GM10248 (cell line): ENCODE data around the gene OR9A4.
A peak's percentile ranks its signal among the peaks of the same experiment; 100 is the strongest.
"Not testable (repeated sequence)": the region's sequence is repeated elsewhere in the genome, so short reads cannot be mapped to it uniquely, and the experiment has no call there.

Experiments used
- CTCF ChIA-PET: fragments of 300-600 bp; sonication (Branson Sonifier 250); formaldehyde crosslinking; extraction: SDS; loops from one replicate; lab custom pipeline; 2021; ENCODE audit warnings: antibody characterized with exemption; lab: Yijun Ruan, JAX
- POLR2A ChIA-PET: fragments of 350-650 bp; sonication (Branson Sonifier 250); formaldehyde crosslinking; extraction: SDS; loops from one replicate; lab custom pipeline; 2020; ENCODE audit warnings: antibody characterized with exemption; lab: Yijun Ruan, JAX
- DNase-seq: peaks from one replicate; pipeline ENCODE4 v3.0.0; 2012; ENCODE audit errors: extremely low spot score
- CTCF ChIP-seq: IDR thresholded peaks from 2 replicates; pipeline ENCODE4 v1.5.1; 2012; ENCODE audit warnings: mild to moderate bottlenecking, low read depth; ENCODE audit errors: extremely low read depth, missing control alignments, control extremely low read depth

OR9A4 gene

GRCh38 chr7:141877365-141877764 lies 38.8 kb upstream of the OR9A4 start:
- ChIA-PET POLR2A (no interaction called here), CTCF (no interaction called here)
- TF ChIP-seq CTCF, result no peak
- DNase-seq, result no peak

DNA sequence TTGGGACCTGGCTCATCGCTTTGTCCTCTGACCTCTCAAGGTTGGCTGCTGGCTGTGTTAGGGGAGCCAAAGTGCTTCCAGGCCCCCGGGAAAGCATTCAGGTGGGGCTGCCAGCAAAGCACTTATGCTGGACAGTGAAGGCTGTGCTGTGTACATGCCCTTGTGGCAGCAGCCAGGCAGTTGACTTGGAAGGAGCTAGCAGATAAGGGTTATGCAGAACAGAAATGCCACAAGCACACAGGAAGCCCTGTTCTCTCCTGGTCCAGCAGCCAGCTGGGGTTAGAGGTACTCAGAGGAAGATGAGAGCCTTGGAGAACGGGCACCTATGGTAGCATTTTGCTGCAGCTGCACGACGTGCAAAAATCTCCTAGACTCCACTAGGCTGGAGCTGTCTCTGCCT lies 35.2 kb upstream of the OR9A4 start:
- no peak for DNase-seq
- CTCF ChIA-PET, result no interaction called here
- TF ChIP-seq CTCF, result no peak
- POLR2A ChIA-PET, result no interaction called here

GRCh38 chr7:141884539-141885225 lies 31.5 kb upstream of the OR9A4 start:
- DNase-seq, result peak; percentile 31
- TF ChIP-seq CTCF, result no peak
- POLR2A ChIA-PET, result no interaction called here
- CTCF ChIA-PET, result interaction anchor here (2.5 kb wide), 1 partner anchor 10 kb away, joined by 7 read pairs; no protein-coding TSS in a partner anchor

DNA sequence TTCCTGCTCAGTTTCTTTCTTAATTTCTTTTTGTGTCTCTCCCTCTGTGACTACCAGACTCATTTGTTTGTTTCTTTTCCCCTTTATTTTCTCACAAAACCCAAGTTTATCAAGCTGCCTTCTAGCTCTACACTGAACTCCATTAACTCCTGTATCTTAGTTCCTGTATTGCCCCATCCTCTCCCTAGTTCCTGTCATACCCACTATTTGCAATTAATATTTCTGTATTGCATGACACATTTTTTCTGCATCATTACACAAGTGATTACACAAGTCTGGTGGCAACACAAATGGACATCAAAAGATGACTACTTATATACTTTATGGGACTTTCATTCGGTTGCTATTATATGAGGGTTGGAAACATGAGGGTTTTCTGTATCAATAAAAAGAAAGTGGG lies 26.9 kb upstream of the OR9A4 start:
- POLR2A ChIA-PET, result no interaction called here
- CTCF ChIA-PET, result no interaction called here
- TF ChIP-seq CTCF, result no peak
- no peak for DNase-seq

GRCh38 chr7:141891336-141891735 lies 24.9 kb upstream of the OR9A4 start:
- CTCF ChIA-PET, result no interaction called here
- no peak for TF ChIP-seq CTCF
- DNase-seq, result no peak
- POLR2A ChIA-PET, result no interaction called here

GRCh38 chr7:141899366-141899765 lies 16.8 kb upstream of the OR9A4 start:
- CTCF ChIA-PET, POLR2A ChIA-PET, DNase-seq: not testable (repeated sequence)

GRCh38 chr7:141906285-141906684 lies 9.9 kb upstream of the OR9A4 start:
- ChIA-PET CTCF (no interaction called here), POLR2A (no interaction called here)
- TF ChIP-seq CTCF, result no peak
- DNase-seq, result no peak
